Measurements from ENCODE around the gene HOXD13. TPM values are rescaled to one million over a fixed set of nuclear protein-coding genes. Genes with fewer than 3 reads are reported as not detected.

Gene HOXD13
- total and polyA plus RNA-seq, 2 of the 13 experiments (the other 11 are each of a cell fraction or from before 2014, with no cell fraction given), result not detected

DNA sequence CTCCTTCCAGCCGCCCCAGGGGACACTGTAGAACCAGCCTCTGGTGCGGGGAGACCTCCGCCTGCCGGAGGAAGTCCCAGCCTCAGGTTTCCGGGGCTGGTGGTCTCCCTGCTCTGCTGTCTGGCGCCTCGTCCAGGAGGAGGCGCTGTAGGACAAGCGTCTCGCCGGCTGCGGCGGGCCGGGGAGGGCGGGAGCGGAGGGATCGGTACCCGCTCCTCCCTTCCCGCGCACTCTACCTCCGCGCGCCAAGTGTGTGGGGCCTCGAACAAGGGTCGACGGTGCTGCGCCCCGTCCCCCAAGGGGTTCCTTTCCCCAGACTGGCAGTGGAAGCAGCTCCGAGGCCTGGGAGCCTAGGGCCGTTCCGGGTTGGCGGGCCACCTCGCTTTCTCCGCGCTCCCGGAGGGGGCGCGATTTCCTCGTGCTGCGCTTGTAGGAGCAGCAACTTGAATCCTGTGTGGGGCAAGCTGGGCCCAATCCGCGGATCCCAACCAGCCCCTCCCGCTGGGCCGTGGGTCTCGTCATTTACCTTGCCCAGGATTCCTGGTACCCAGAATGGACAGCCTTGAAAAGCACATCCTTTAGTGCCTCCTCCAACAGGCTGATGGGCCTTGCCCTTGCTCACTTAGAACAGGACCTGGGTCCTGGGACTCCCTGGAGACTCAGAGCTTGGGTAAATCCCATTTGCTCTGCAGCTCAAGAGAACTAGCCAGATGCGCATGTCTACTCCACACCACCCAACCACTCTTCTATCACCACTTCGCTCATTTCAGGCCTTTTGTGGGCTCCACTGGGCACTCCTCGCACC lies 48.2 kb downstream of the HOXD13 start (continued):
- TF ChIP-seq, protein P1, sequence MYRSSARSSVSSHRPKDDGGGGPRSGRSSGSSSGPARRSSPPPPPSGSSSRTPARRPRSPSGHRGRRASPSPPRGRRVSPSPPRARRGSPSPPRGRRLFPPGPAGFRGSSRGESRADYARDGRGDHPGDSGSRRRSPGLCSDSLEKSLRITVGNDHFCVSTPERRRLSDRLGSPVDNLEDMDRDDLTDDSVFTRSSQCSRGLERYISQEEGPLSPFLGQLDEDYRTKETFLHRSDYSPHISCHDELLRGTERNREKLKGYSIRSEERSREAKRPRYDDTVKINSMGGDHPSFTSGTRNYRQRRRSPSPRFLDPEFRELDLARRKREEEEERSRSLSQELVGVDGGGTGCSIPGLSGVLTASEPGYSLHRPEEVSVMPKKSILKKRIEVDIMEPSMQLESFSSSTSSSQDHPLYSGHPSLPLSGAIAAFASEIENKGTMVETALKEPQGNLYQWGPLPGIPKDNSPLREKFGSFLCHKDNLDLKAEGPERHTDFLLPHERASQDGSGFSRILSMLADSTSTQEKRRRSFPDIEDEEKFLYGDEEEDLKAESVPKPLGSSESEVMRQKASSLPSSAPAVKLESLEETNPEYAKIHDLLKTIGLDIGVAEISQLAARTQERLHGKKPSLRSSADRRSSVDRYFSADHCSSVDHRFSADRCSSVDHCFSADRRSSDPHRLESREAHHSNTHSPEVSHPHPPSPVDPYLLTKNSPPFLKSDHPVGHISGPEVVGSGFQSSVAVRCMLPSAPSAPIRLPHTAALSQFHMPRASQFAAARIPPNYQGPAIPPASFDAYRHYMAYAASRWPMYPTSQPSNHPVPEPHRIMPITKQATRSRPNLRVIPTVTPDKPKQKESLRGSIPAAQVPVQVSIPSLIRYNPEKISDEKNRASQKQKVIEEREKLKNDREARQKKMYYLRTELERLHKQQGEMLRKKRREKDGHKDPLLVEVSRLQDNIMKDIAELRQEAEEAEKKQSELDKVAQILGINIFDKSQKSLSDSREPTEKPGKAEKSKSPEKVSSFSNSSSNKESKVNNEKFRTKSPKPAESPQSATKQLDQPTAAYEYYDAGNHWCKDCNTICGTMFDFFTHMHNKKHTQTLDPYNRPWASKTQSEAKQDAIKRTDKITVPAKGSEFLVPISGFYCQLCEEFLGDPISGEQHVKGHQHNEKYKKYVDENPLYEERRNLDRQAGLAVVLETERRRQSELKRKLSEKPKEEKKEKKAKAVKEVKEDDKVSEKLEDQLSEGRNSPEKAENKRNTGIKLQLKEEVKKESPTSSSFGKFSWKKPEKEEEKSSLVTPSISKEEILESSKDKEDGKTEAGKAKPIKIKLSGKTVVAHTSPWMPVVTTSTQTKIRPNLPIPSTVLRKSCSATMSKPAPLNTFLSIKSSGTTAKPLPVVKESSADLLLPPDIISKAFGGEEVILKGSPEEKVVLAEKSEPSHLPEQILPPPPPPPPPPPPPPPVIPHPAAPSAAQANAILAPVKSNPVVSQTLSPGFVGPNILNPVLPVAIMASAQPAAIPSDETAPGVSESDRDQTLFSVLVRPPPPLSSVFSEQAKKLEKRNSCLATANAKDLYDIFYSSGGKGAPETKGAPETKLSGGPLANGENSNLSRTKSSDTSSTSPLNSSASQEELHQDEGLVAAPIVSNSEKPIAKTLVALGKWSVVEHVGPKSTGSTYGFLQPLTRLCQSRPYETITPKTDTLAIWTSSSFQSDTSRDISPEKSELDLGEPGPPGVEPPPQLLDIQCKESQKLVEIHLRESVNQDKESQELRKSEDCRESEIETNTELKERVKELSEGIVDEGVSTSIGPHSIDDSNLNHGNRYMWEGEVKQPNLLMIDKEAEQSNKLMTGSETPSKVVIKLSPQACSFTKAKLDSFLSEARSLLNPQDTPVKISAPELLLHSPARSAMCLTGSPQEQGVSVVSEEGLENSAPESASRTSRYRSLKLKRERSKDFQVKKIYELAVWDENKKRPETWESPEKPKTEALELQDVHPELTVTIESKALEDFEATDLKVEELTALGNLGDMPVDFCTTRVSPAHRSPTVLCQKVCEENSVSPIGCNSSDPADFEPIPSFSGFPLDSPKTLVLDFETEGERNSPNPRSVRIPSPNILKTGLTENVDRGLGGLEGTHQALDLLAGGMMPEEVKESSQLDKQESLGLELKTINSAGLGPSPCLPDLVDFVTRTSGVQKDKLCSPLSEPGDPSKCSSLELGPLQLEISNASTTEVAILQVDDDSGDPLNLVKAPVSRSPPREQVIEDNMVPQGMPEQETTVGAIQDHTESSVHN (CRISPR knock-in tag; IDR thresholded peaks at IDR 0.05), result peak; percentile 72
- TF ChIP-seq SOX13 (IDR thresholded peaks at IDR 0.05) (no peak), SOX13 (CRISPR knock-in tag; conservative IDR thresholded peaks at IDR 0.05 in 1 of 2, IDR thresholded peaks at IDR 0.05 in 1 of 2) (peak in 1 of 2 experiments; percentile 35; a peak in 1 of 4 replicates), ZSCAN25 (CRISPR knock-in tag; IDR thresholded peaks at IDR 0.05) (peak; percentile 53; the same call in 1 of the 2 replicates), ZBTB38 (CRISPR knock-in tag; IDR thresholded peaks at IDR 0.05) (peak; percentile 94), ZNF782 (CRISPR knock-in tag; IDR thresholded peaks at IDR 0.05; ENCODE audit: borderline replicate concordance) (peak; percentile 66; the same call in 1 of the 2 replicates), ZFP41 (CRISPR knock-in tag; IDR thresholded peaks at IDR 0.05; ENCODE audit: borderline replicate concordance) (0 out of 2 replicates have a peak, but pooled peaks have one; percentile 43), SRSF1 (optimal IDR thresholded peaks at IDR 0.05; ENCODE audit: low read depth, low read length) (peak; percentile 59)
- TF ChIP-seq, protein P2, sequence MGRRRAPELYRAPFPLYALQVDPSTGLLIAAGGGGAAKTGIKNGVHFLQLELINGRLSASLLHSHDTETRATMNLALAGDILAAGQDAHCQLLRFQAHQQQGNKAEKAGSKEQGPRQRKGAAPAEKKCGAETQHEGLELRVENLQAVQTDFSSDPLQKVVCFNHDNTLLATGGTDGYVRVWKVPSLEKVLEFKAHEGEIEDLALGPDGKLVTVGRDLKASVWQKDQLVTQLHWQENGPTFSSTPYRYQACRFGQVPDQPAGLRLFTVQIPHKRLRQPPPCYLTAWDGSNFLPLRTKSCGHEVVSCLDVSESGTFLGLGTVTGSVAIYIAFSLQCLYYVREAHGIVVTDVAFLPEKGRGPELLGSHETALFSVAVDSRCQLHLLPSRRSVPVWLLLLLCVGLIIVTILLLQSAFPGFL (CRISPR knock-in tag; IDR thresholded peaks at IDR 0.05), result no peak
- TF ChIP-seq, protein P3, sequence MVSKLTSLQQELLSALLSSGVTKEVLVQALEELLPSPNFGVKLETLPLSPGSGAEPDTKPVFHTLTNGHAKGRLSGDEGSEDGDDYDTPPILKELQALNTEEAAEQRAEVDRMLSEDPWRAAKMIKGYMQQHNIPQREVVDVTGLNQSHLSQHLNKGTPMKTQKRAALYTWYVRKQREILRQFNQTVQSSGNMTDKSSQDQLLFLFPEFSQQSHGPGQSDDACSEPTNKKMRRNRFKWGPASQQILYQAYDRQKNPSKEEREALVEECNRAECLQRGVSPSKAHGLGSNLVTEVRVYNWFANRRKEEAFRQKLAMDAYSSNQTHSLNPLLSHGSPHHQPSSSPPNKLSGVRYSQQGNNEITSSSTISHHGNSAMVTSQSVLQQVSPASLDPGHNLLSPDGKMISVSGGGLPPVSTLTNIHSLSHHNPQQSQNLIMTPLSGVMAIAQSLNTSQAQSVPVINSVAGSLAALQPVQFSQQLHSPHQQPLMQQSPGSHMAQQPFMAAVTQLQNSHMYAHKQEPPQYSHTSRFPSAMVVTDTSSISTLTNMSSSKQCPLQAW (CRISPR knock-in tag; IDR thresholded peaks at IDR 0.05), result peak; percentile 89
- TF ChIP-seq, protein P4, sequence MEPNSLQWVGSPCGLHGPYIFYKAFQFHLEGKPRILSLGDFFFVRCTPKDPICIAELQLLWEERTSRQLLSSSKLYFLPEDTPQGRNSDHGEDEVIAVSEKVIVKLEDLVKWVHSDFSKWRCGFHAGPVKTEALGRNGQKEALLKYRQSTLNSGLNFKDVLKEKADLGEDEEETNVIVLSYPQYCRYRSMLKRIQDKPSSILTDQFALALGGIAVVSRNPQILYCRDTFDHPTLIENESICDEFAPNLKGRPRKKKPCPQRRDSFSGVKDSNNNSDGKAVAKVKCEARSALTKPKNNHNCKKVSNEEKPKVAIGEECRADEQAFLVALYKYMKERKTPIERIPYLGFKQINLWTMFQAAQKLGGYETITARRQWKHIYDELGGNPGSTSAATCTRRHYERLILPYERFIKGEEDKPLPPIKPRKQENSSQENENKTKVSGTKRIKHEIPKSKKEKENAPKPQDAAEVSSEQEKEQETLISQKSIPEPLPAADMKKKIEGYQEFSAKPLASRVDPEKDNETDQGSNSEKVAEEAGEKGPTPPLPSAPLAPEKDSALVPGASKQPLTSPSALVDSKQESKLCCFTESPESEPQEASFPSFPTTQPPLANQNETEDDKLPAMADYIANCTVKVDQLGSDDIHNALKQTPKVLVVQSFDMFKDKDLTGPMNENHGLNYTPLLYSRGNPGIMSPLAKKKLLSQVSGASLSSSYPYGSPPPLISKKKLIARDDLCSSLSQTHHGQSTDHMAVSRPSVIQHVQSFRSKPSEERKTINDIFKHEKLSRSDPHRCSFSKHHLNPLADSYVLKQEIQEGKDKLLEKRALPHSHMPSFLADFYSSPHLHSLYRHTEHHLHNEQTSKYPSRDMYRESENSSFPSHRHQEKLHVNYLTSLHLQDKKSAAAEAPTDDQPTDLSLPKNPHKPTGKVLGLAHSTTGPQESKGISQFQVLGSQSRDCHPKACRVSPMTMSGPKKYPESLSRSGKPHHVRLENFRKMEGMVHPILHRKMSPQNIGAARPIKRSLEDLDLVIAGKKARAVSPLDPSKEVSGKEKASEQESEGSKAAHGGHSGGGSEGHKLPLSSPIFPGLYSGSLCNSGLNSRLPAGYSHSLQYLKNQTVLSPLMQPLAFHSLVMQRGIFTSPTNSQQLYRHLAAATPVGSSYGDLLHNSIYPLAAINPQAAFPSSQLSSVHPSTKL (CRISPR knock-in tag; IDR thresholded peaks at IDR 0.05), result peak; percentile 65; the same call in 1 of the 2 replicates

All from HepG2 (cell line).